HG03460 (cell line): Measurements from ENCODE around the gene KCNIP1.

ENCODE experiments used
- ATAC-seq: cut with Tn5 transposase; IDR thresholded peaks from one replicate; pipeline ENCODE4 v1.9.1; 2021; ENCODE audit not compliant: unreplicated experiment

The KCNIP1 gene

DNA sequence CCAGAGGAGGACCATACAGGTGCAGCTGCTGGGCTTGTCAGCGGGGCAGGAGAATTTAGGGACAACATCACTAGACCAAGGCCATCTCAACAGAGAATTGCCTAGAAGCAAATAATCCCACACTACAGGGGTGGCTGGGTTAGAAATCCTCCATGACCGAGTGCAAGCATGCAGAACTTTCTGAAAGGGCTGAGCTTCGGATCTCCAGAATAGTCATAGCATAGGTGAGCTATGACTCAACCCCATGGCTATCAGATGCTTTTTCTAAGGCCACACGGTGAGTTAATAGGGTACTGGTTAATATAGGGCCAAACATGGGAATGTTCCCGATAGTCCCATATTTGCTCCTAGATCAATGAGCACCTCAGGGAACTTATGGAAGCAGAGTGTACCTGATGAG lies 4.2 kb downstream of the KCNIP1 start:
- no peak for ATAC-seq

- ATAC-seq, result no peak
Measured at GRCh38 chr5:170508660-170509347, 5.0 kb downstream of the KCNIP1 start.

DNA sequence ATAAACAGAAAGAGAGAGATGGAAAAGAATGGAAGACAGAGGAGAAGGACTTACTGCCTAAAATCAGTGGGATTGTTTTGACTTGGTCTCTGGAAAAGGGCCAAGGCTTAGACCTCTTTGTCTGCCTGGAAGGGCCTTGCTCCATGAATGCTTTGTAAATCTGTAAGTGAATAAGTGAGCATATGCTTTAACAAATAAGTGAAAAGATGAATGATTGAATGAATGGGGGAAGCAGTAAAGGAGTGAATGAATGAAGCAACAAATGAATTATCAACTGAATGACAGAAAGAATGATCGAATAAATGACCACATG lies 5.5 kb downstream of the KCNIP1 start:
- ATAC-seq, result no peak

GRCh38 chr5:170510126-170510525 lies 6.3 kb downstream of the KCNIP1 start:
- no peak for ATAC-seq

DNA sequence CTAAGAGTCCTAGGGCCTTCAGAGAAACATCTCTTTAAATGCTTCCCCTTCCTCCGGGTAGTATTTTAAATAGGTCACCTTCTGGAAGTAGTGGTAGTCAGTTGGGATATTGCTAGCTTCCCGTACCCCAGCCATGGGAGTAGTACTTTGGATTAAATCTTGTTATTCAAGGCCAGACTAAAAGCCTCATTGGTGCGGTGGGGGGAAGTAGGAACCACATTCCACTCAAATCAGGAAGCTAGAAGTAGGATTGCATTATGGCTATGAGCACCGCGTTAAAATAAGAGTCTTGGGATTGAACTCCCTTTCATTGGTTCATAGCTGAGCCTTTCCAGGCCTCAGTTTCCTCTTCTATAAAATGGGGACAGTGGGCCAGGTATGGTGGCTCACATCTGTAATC lies 6.7 kb downstream of the KCNIP1 start:
- ATAC-seq, result no peak

- ATAC-seq, result no peak
Measured at GRCh38 chr5:170511551-170512258, 7.9 kb downstream of the KCNIP1 start.

DNA sequence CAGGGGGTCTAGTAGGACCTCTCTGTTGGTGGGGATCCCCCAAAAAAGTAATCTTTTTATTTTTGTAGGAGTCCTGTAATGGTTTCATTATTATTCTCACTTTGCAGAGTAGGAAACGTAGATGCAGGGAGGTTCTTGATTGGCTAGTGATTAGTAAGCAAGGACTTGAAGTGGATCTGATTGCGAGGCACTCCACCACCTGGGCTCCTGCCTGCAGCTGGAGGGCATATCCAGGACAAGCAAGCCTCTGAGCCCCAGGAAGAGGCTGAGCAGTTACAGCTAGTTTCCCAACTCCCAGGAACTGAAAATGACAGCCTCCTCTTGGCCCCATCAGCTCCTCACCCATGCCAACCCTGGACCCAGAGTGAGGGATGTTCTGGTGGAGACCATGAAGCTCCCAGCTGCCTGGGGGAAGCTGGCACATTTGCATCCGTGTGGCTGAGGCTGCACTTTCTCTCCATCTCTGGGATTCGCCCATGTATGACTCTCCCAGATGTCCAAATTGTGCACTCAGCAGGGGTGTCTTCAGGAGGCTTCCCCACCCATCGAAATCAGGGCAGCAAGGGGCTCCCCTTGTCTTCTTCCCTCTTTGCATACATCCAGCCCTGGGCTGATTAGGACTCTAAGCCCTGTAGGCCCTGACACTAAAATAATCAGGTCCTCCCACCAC lies 10.2 kb downstream of the KCNIP1 start:
- ATAC-seq, result no peak

DNA sequence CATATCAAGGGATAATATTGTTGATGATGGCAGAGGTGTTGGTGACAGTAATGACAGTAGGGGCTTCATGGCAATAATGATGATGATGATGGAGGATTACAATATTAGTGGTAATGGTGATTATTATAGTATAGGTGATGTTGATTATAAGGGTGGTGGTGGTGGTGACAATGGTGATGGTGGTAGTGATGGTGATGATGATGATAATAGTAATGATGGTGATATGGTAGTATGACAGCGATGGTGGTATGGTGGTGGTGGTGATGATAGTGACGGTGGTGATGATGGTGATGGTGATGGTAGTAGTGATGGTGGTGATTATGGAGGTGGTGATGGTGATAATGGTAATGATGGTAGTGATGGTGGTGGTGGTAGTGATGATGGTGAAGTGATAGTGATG lies 13.6 kb downstream of the KCNIP1 start:
- ATAC-seq, result no peak

DNA sequence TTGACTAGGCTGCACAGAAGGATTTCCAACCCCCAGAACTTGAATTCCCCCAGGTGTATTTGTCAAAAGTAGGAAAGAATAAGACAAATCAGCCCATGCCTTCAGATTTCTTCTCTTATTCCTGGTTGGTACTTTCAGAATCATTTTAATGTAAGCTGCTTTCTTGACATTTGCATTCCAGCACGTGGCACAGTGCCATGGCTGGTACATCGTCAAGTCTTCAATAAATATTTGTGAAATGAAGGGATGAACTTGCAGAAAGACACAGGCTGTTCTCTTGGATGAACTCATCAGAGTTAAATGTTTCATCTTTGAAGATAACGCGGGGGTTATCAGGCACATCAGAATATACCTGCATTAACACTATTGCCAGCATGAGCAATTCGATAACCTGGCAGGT lies 14.5 kb downstream of the KCNIP1 start:
- ATAC-seq, result no peak

GRCh38 chr5:170519549-170519948 lies 15.7 kb downstream of the KCNIP1 start:
- ATAC-seq, result no peak

- no peak for ATAC-seq
Measured at GRCh38 chr5:170520372-170520771, 16.6 kb downstream of the KCNIP1 start.

DNA sequence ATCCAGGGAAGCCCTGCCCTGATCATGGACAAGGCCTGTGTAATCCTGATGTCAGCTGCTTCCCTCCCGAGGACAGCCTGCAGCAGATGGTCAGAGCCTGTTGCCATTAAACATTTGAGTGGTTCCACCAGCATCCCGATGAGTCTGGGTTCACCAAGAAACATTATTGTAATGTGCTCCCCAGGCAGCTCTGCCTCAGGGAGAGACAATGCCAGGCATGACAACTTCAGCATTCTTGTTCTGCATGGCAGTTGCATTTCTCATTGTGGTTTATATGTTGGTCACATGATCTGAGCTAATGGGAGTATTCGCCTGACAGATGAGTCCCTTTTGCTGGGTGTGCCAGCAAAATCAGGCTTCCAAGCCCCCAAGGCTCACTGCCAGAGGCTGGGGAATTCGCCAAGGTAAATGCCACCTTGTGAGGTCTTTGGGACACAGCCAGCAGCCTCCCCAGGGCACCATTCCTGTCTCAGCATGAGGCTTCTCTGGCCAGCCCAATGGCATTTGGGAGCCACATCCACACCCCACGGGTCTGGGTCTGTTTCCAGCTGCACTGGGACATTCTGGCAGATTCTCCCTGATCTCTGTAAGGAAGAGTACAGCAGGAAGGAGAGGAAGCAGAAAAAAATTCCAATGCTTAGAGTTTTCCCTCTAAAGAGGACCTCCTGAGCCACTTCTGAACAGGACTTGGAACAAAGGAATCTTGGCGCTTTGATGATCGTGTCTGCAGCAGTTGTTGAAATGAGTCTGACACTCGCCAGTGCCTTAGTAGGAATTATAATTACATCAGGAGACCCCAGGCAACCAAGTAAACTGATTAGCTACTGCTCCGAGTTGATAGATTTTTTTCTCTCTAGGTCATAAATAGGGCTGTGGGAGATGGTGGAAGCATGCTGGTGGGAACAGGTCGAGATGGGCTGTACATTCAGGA lies 18.7 kb downstream of the KCNIP1 start:
- ATAC-seq, result no peak

DNA sequence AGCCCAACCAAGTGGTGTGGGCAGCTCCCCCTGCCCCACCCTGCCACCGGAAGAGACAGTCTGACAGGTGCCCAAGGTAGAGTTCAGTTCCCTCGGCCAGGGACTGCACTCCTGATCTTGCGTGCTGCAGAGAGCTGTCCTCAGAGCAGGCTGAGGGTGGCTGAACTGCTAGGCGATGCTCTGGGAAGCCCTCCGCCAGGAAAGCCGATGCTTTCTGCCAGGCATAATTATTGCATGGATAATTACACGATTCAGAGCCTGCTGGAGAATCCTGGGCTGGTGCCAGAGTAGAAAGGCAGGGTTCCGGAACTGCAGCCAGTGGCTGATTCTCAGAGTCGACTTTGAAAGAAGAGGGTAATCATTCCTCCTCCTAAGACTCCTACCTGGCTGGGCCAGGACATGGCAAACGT lies 19.3 kb downstream of the KCNIP1 start:
- ATAC-seq, result no peak

GRCh38 chr5:170523830-170524229 lies 20.0 kb downstream of the KCNIP1 start:
- no peak for ATAC-seq

GRCh38 chr5:170524576-170524975 lies 20.8 kb downstream of the KCNIP1 start:
- no peak for ATAC-seq

DNA sequence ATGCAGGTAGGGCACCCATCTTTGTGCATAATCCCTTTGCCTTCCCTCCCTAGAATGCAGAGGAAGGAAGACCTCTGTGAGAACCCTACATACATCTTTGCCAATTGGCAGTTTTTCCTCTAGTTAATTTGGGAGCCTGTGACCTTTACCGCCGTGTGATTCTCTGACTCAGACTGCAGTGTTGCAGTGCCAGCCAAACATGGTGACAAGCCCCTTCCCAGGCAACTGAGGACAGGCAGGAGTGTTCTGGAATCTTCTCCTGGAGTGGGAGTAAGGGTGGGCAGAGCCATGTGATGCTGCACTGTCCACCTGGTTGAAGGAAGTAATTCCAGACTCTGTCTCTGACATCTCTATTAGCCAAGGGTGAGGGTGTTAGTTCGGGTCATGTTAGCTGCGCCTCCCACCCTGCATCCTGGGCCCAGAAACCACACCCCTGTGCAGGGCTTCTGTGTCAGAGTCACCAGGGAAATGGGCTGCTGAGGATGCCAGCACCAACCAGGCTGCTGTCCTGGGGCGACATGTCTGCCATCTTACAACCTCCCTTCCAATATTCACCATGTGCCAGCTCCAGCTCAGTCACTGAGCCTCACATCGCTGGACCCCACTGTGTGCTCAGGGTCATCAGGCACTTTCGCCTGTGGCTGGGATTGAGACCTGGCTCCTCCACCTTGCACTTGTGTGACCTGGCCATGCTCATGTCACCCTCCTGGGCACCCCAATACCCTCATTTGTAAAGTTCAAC lies 21.8 kb downstream of the KCNIP1 start:
- ATAC-seq, result no peak

DNA sequence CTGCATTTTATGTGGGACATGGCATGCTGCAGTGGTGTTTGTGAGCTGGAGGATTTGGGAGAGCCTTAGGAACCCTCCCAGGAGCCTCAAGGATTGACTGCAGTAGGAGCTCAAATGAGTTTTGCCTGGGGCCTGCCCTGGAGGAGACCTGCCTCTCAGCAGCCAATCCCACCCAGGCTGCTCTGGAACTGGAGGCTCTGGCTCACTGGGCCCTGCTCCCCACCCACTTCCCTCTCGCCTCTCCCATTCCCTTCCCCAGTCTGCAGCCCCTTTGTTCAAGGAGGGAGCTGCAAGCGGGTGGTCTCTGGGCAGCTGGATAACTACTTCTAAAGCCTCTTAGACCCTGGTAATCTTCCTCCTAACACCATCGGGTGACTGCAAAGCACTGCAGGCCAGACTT lies 24.2 kb downstream of the KCNIP1 start:
- no peak for ATAC-seq

- no peak for ATAC-seq
Measured at GRCh38 chr5:170528976-170529375, 25.2 kb downstream of the KCNIP1 start.

- no peak for ATAC-seq
Measured at GRCh38 chr5:170532935-170533334, 29.1 kb downstream of the KCNIP1 start.

DNA sequence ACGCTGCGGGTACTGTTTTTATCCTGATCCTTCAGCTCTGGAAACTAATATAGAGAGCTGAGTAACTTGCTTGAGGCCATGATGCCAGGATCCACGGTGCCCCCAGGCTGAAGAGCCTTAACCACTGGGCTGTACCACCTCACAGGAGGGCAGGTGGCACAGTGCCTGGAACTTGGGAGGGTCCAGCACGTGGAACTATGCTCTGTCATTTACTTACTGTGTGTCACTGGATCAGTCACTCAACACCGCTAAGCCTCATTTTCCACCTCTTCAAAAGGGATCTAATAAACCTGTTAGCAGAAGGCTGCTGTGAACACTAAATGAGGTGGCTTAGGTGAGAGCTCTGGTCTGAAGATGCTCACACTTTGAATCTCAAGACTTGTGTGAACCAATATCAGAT lies 29.6 kb downstream of the KCNIP1 start:
- ATAC-seq, result no peak

GRCh38 chr5:170534177-170534576 lies 30.4 kb downstream of the KCNIP1 start:
- ATAC-seq, result no peak
